OCI-LY1 (cell line): ENCODE data around the gene VSIG8.

Experiments
- H2AFZ ChIP-seq: fragments of 200-600 bp; sonication (generic), shearing (Covaris generic); 2 replicates; pipeline ENCODE4 v1.6.0; 2014; ENCODE audit warnings: antibody characterized with exemption, mild to moderate bottlenecking, low read length
- H3F3A ChIP-seq: fragments of 200-600 bp; sonication (generic), shearing (Covaris generic); 2 replicates; pipeline ENCODE4 v1.6.0; 2014; ENCODE audit warnings: mild to moderate bottlenecking, antibody characterized with exemption, low read length, moderate library complexity; ENCODE audit not compliant: insufficient read depth
- H3K27ac ChIP-seq: fragments of 200-600 bp; sonication (generic); 2 replicates; pipeline ENCODE4 v1.5.1; 2014; ENCODE audit warnings: low read length, mixed run types, mild to moderate bottlenecking, low read depth; ENCODE audit not compliant: poor library complexity, severe bottlenecking
- H3K27me3 ChIP-seq: fragments of 200-600 bp; sonication (generic); 2 replicates; pipeline ENCODE4 v1.6.0; 2014; ENCODE audit warnings: antibody characterized with exemption, mild to moderate bottlenecking, low read length, moderate library complexity; ENCODE audit not compliant: insufficient read depth
- H3K36me3 ChIP-seq: fragments of 200-600 bp; sonication (generic); 2 replicates; pipeline ENCODE4 v1.6.1; 2014; ENCODE audit warnings: mild to moderate bottlenecking, antibody characterized with exemption, low read length, moderate library complexity, mixed read lengths; ENCODE audit not compliant: insufficient read depth
- H3K4me1 ChIP-seq: fragments of 200-600 bp; sonication (generic); 2 replicates; pipeline ENCODE4 v1.5.1; 2014; ENCODE audit warnings: mild to moderate bottlenecking, low read length, moderate library complexity; ENCODE audit not compliant: insufficient read depth, severe bottlenecking
- H3K4me2 ChIP-seq: fragments of 200-600 bp; sonication (generic), shearing (Covaris generic); 2 replicates; pipeline ENCODE4 v1.6.1; 2014; ENCODE audit warnings: low read length
- H3K4me3 ChIP-seq: fragments of 200-600 bp; sonication (generic); 2 replicates; pipeline ENCODE4 v1.5.1; 2014; ENCODE audit warnings: low read length, low read depth, mild to moderate bottlenecking, mixed read lengths; ENCODE audit not compliant: poor library complexity, severe bottlenecking
- H3K79me2 ChIP-seq: fragments of 200-600 bp; shearing (Covaris generic); 2 replicates; pipeline ENCODE4 v1.6.1; 2016; ENCODE audit warnings: mixed run types, low read length, mixed read lengths; ENCODE audit not compliant: insufficient read depth
- H3K9ac ChIP-seq: fragments of 200-600 bp; sonication (generic), shearing (Covaris generic); 2 replicates; pipeline ENCODE4 v1.6.1; 2014; ENCODE audit warnings: mild to moderate bottlenecking, low read length, mixed read lengths
- H3K9me2 ChIP-seq: fragments of 200-600 bp; sonication (generic), shearing (Covaris generic); 2 replicates; pipeline ENCODE4 v1.6.1; 2014; ENCODE audit warnings: low read depth, mild to moderate bottlenecking, low read length, mixed read lengths
- H3K9me3 ChIP-seq: fragments of 200-600 bp; shearing (Covaris generic); 2 replicates; pipeline ENCODE4 v1.6.1; 2014; ENCODE audit warnings: low read length, mixed read lengths
- H4K20me1 ChIP-seq: fragments of 200-600 bp; sonication (generic), shearing (Covaris generic); 2 replicates; pipeline ENCODE4 v1.6.0; 2016; ENCODE audit warnings: mild to moderate bottlenecking, low read length; ENCODE audit not compliant: insufficient read depth
- CTCF ChIP-seq: fragments of 200-600 bp; sonication (generic), shearing (Covaris generic); IDR thresholded peaks from 2 replicates; pipeline ENCODE4 v1.5.1; 2017; ENCODE audit warnings: mild to moderate bottlenecking, antibody characterized with exemption, low read length, moderate library complexity, mixed read lengths
- EZH2 ChIP-seq: fragments of 200-600 bp; sonication (generic), shearing (Covaris generic); IDR thresholded peaks from 2 replicates; pipeline ENCODE4 v1.8.0; 2017; ENCODE audit warnings: borderline replicate concordance, mixed run types, mild to moderate bottlenecking, antibody characterized with exemption, low read length, moderate library complexity, mixed read lengths

VSIG8 gene

GRCh38 chr1:159862557-159862956 lies at the start of gene VSIG8:
TSS of gene VSIG8 (minus strand) at chr1:159862657. CDS start at chr1:159862521, 136 bp downstream.
- Histone ChIP-seq H3K79me2 (no peaks in the 10 kb centered on the region), H3K9ac (no peak within 1 kb of the TSS), H3F3A (no peaks in the 10 kb centered on the region), H3K27ac (no peak within 1 kb of the TSS), H3K4me3 (no peak within 1 kb of the TSS), H3K9me2 (no peaks in the 10 kb centered on the region), H2AFZ (no peak within 1 kb of the TSS), H3K4me1 (no peaks in the 10 kb centered on the region), H3K36me3 (no peaks in the 10 kb centered on the region), H4K20me1 (no peaks in the 10 kb centered on the region), H3K9me3 (no peaks in the 10 kb centered on the region), H3K27me3 (no peaks in the 10 kb centered on the region), H3K4me2 (no peak within 1 kb of the TSS)
- TF ChIP-seq CTCF: no peak
- TF ChIP-seq EZH2: no peak

- Histone ChIP-seq H3K9ac (no peak overlapping the region; the same call in 1 of the 2 replicates), H3K9me2 (no peaks in the 10 kb centered on the region), H3K4me2 (no peak overlapping the region; the same call in 1 of the 2 replicates), H3K79me2 (no peaks in the 10 kb centered on the region), H3K36me3 (no peaks in the 10 kb centered on the region), H3K27me3 (no peaks in the 10 kb centered on the region), H4K20me1 (no peaks in the 10 kb centered on the region), H3K4me3 (no peak overlapping the region), H3K9me3 (no peaks in the 10 kb centered on the region), H3F3A (no peaks in the 10 kb centered on the region), H2AFZ (no peak overlapping the region), H3K4me1 (peaks cover 22% of the 10 kb centered on the region), H3K27ac (peak overlapping the region; percentile 5)
- TF ChIP-seq CTCF (no peak), EZH2 (no peak)
Measured at GRCh38 chr1:159911326-159912070, 49.0 kb upstream of the VSIG8 start.

- no peak for TF ChIP-seq CTCF
- TF ChIP-seq EZH2: no peak
- no peaks in the 10 kb centered on the region for H3K9me2 ChIP-seq
- H3K4me2 ChIP-seq: no peak overlapping the region
- no peaks in the 10 kb centered on the region for H3K27me3 ChIP-seq
- H3K79me2 ChIP-seq: no peaks in the 10 kb centered on the region
- H3K4me3 ChIP-seq: no peak overlapping the region
- H3K9me3 ChIP-seq: no peaks in the 10 kb centered on the region
- peaks cover 22% of the 10 kb centered on the region for H3K4me1 ChIP-seq
- no peaks in the 10 kb centered on the region for H3K36me3 ChIP-seq
- H2AFZ ChIP-seq: no peak overlapping the region
- no peaks in the 10 kb centered on the region for H4K20me1 ChIP-seq
- H3F3A ChIP-seq: no peaks in the 10 kb centered on the region; the same call in 1 of the 2 replicates
- H3K9ac ChIP-seq: no peak overlapping the region
- H3K27ac ChIP-seq: no peak overlapping the region
Measured at GRCh38 chr1:159908031-159908940, 45.8 kb upstream of the VSIG8 start.
